K562 (cell line): ENCODE data around the gene C22orf31. TPM values are rescaled to one million over a fixed set of nuclear protein-coding genes. Genes with fewer than 3 reads are reported as not detected.

Experiments
- ATAC-seq: fragments of 200-7000 bp; cut with Tn5 transposase; 3 replicates; pipeline ENCODE4 v1.9.1; 2020; ENCODE audit warnings: moderate library complexity
- BruUV-seq: library from RNA; stranded (reverse); fragments of 400-500 nt; replicated peaks from 2 replicates; lab custom pipeline; 2021; lab: Mats Ljungman, UMichigan
- CTCF ChIA-PET: fragments of 300-600 bp; formaldehyde crosslinking; extraction: SDS; loops from one replicate; lab custom pipeline; 2021; ENCODE audit warnings: low intra/inter-chr PET ratio; lab: Yijun Ruan, JAX
- POLR2A ChIA-PET: fragments of 300-600, 350-650 bp; sonication (Branson Sonifier 250); formaldehyde crosslinking; extraction: SDS; loops from one replicate; lab custom pipeline; 2021; ENCODE audit warnings: antibody characterized with exemption, inconsistent platforms; lab: Yijun Ruan, JAX
- DNase-seq, 4 experiments: peaks; one replicate each; pipeline versions ENCODE4 v3.0.0 to v3.0.0-alpha.2; 2011 to 2018; ENCODE audit warnings: low spot score in 3 of 4, mixed read lengths in 3 of 4; ENCODE audit errors: extremely low read depth in 1 of 4
- FAIRE-seq: peaks from 2 replicates; lab custom pipeline; 2011; peaks lifted over from hg19 to GRCh38; lab: Jason Lieb, UNC
- H2AFZ ChIP-seq: 2 replicates; pipeline ENCODE4 v1.6.0; 2011; ENCODE audit warnings: low read depth, low read length, control low read depth, inconsistent platforms
- H3K27ac ChIP-seq: fragments of 200-600 bp; 3 replicates; pipeline ENCODE4 v1.8.0; 2011; ENCODE audit warnings: low read depth, mild to moderate bottlenecking, control low read depth, inconsistent platforms, low read length, moderate library complexity, mixed read lengths; ENCODE audit errors: extremely low read depth
- H3K27me3 ChIP-seq, 2 experiments: fragments of 300-600 bp in 1 of 2; 2 replicates in 1 of 2; 3 replicates in 1 of 2; pipeline versions ENCODE4 v1.6.0 to v1.8.0; 2011; ENCODE audit warnings: inconsistent platforms in 2 of 2, low read length in 2 of 2, mild to moderate bottlenecking in 1 of 2, mixed read lengths in 1 of 2, moderate library complexity in 1 of 2; ENCODE audit not compliant: control insufficient read depth in 2 of 2, insufficient read depth in 2 of 2
- H3K36me3 ChIP-seq: fragments of 300-600 bp; 3 replicates; pipeline ENCODE4 v1.8.0; 2011; ENCODE audit warnings: mild to moderate bottlenecking, low read length, inconsistent platforms; ENCODE audit not compliant: control insufficient read depth, insufficient read depth
- H3K4me1 ChIP-seq, 2 experiments: fragments of 200-600 bp in 1 of 2; replicated peaks in 1 of 2; 2 replicates in 1 of 2; 3 replicates in 1 of 2; pipeline versions ENCODE4 v1.5.1 to v1.8.0; 2011; ENCODE audit warnings: inconsistent platforms in 2 of 2, low read length in 2 of 2, mild to moderate bottlenecking in 1 of 2, mixed read lengths in 1 of 2, moderate library complexity in 1 of 2; ENCODE audit not compliant: control insufficient read depth in 2 of 2, insufficient read depth in 2 of 2
- H3K4me2 ChIP-seq: 2 replicates; pipeline ENCODE4 v1.6.1; 2011; ENCODE audit warnings: low read length, control low read depth, inconsistent platforms, mixed read lengths; ENCODE audit not compliant: insufficient read depth
- H3K4me3 ChIP-seq: fragments of 200-600 bp; sonication (generic), shearing (Covaris generic); 2 replicates; pipeline ENCODE4 v1.5.1; 2016; ENCODE audit warnings: control low read depth, inconsistent platforms
- H3K79me2 ChIP-seq: fragments of 200-600 bp; 3 replicates; pipeline ENCODE4 v1.8.0; 2011; ENCODE audit warnings: low read length, inconsistent platforms; ENCODE audit not compliant: control insufficient read depth, insufficient read depth
- H3K9ac ChIP-seq, 2 experiments: 2 replicates each; pipeline versions ENCODE4 v1.6.0 to v1.6.1; 2011; ENCODE audit warnings: low read depth in 2 of 2, low read length in 2 of 2, control low read depth in 1 of 2, inconsistent platforms in 1 of 2, mild to moderate bottlenecking in 1 of 2, mixed read lengths in 1 of 2; ENCODE audit not compliant: insufficient read depth in 1 of 2
- H3K9me1 ChIP-seq: one replicate; pipeline ENCODE4 v1.6.0; 2011; ENCODE audit warnings: inconsistent platforms, mild to moderate bottlenecking, low read length, moderate library complexity; ENCODE audit not compliant: control insufficient read depth, insufficient read depth
- H3K9me3 ChIP-seq: replicated peaks from 2 replicates; pipeline ENCODE4 v1.5.1; 2011; ENCODE audit warnings: low read depth, low read length, inconsistent platforms; ENCODE audit not compliant: control insufficient read depth, insufficient read depth
- H4K20me1 ChIP-seq: replicated peaks from 2 replicates; pipeline ENCODE4 v1.6.1; 2011; ENCODE audit warnings: low read length, inconsistent platforms, mixed read lengths; ENCODE audit not compliant: control insufficient read depth, insufficient read depth
- HMG20A ChIP-seq: fragments of 450-650 bp; formaldehyde crosslinking; conservative IDR thresholded peaks from 2 replicates; pipeline ENCODE4 v1.4.0; 2020; ENCODE audit warnings: mild to moderate bottlenecking, mixed read lengths
- IRF2 ChIP-seq: sonication (generic); formaldehyde crosslinking; IDR thresholded peaks from 2 replicates; pipeline ENCODE4 v1.8.1; 2022; ENCODE audit warnings: mild to moderate bottlenecking, missing genetic modification reagents
- MAZ ChIP-seq, 2 experiments: fragments of 450-650 bp in 1 of 2; sonication (generic) in 1 of 2; formaldehyde crosslinking; IDR thresholded peaks in 1 of 2; conservative IDR thresholded peaks in 1 of 2; 2 replicates each; pipeline versions ENCODE4 v1.4.0 to v1.5.0; 2020; ENCODE audit warnings: mild to moderate bottlenecking in 1 of 2, missing genetic modification reagents in 1 of 2
- PHF8 ChIP-seq: fragments of 200-600 bp; sonication (generic); IDR thresholded peaks from 2 replicates; pipeline ENCODE4 v1.6.1; 2012; ENCODE audit warnings: mixed run types, mild to moderate bottlenecking, inconsistent platforms, low read length, moderate library complexity, borderline replicate concordance
- RAD21 ChIP-seq, 2 experiments: fragments of 250-450 bp in 1 of 2; fragments of 450-650 bp in 1 of 2; sonication (Bioruptor Pico) in 1 of 2; formaldehyde crosslinking in 1 of 2; IDR thresholded peaks in 1 of 2; conservative IDR thresholded peaks in 1 of 2; 2 replicates each; pipeline versions ENCODE4 v1.4.0 to v1.8.0; 2020 to 2022; ENCODE audit warnings: mild to moderate bottlenecking in 2 of 2, moderate library complexity in 1 of 2
- RBBP5 ChIP-seq: fragments of 200-600 bp; sonication (generic); IDR thresholded peaks from 2 replicates; pipeline ENCODE4 v1.6.1; 2012; ENCODE audit warnings: borderline replicate concordance, mild to moderate bottlenecking, low read length, control low read depth, inconsistent platforms; ENCODE audit not compliant: insufficient read depth, poor library complexity, severe bottlenecking
- ZFX ChIP-seq: sonication (generic); formaldehyde crosslinking; IDR thresholded peaks from 2 replicates; pipeline ENCODE4 v1.8.0; 2022; ENCODE audit warnings: mild to moderate bottlenecking, missing genetic modification reagents, moderate library complexity
- WGBS: fragments of 100-300 bp; shearing (Covaris generic); methylation state at CpG from one replicate; pipeline ENCODE4 v1.1.6; 2016; ENCODE audit warnings: low coverage, mixed read lengths; ENCODE audit not compliant: insufficient coverage; ENCODE audit errors: missing lambda C conversion rate; 5-methylcytosine and 5-hydroxymethylcytosine counted together
- in situ Hi-C: fragments of 300-500 bp; cut with MboI; formaldehyde crosslinking; loops from 4 replicates; pipeline ENCODE4 v1.15.0; 2018; ENCODE audit warnings: inconsistent platforms, mixed read lengths
- intact Hi-C: fragments of 100-400 bp; cut with micrococcal nuclease; formaldehyde crosslinking; loops from 2 replicates; pipeline ENCODE4 v1.14.2; 2022
- polyA plus RNA-seq, 8 experiments: library from polyadenylated mRNA; depleted of rRNA in 4 of 8; stranded (reverse) in 5 of 8; unstranded in 3 of 8; fragments of >200 nt; fragmentation: Nextera tagmentation in 2 of 8; fragmentation: Illumina TruSeq in 1 of 8; extraction: Ambion mirVana in 2 of 8; extraction: Trizol in 1 of 8; gene quantifications; 2 replicates each; pipeline versions ENCODE4 v1.2.1 to v1.2.3, GENCODE V29; 2011 to 2014; ENCODE audit warnings: inconsistent platforms in 1 of 8, missing spikeins in 1 of 8
- total RNA-seq, 7 experiments: library from RNA; depleted of rRNA in 6 of 7; stranded (reverse); fragments of >200 nt in 6 of 7; fragmentation: Illumina TruSeq in 2 of 7; extraction: Trizol in 2 of 7; gene quantifications; 2 replicates each; pipeline versions ENCODE4 v1.2.1 to v1.2.3, GENCODE V29; 2011 to 2021; ENCODE audit warnings: low replicate concordance in 1 of 7
- TF ChIP-seq, protein P1 (sequence below), 2 experiments: fragments of 450-650 bp; formaldehyde crosslinking in 1 of 2; IDR thresholded peaks; 2 replicates each; pipeline versions ENCODE4 v1.4.0 to v1.6.1; 2014 to 2020; ENCODE audit warnings: mild to moderate bottlenecking in 2 of 2, borderline replicate concordance in 1 of 2, low read depth in 1 of 2

Gene C22orf31
- total and polyA plus RNA-seq, 9 of the 15 experiments (the other 6 are each of a cell fraction or from before 2014, with no cell fraction given), result not detected

DNA sequence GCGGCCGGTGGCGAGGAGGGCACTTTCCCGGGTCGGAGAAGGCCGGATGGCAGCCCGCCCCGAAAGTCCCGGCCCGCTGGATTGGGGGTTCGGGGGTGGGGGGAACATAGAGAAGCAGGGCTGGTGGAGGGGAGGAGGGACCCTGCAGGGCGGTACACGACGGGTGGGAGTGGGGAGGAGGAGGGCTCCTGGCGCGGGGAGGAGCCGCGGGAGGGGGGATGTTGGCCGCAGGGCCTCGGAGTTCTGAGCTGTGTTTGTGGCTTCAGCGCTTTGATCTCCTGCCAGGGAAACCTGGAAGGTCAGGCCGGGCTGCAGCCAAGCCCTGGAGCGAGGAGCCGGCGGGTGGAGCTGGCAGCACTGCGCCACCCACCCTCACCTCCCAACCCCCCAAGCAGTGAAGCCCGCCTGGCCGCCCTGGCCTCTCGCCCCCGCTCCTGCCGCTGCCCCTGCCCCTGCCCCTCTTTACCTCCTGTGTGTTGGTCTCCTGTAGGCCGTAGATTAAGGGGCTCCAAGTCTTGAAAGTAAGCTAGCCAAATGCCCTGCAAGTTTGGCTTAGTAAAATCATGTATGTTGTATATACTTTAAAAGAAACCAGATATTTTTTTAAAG is 30.9 kb downstream of the C22orf31 start (continued):
- TF ChIP-seq MAZ (CRISPR knock-in tag; conservative IDR thresholded peaks at IDR 0.05 in 1 of 2, IDR thresholded peaks at IDR 0.05 in 1 of 2), result peak in 1 of 2 experiments; percentile 47; a peak in 1 of 4 replicates
- TF ChIP-seq PHF8, result 0 out of 2 replicates have a peak, but pooled peaks have one; percentile 13
- no peak for TF ChIP-seq HMG20A
- peak; percentile 30; the same call in 1 of the 2 replicates for TF ChIP-seq ZFX (CRISPR knock-in tag)

DNA sequence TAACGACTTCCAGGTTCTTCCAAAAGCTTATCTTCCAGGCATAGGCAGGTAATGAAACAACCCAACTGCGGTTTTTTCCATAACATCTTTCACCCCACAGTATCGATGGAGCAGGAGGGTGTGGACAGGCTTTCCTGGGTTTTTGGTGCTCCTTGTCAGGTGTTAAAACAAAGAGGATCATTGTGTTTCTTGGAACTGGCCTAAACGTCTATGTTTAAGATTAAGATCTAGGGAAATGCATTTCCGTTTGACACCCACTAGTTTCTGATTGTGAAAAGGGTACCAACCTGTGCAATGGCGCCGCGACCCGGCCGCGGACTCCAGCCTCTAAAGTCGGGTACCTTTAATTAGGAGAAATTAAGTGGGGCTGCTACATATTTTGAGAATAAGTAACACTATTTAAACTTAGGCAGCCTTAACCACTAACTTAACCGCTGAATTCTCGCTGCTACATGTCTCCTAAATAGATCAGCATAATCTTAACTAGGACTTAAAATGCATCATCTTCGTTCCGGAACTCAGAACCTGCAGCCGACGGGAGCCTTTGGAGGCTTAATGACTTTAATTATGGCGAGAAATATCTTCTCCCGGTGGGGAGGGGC is 31.5 kb downstream of the C22orf31 start:
- Histone ChIP-seq H3K9ac (peak overlapping the region; percentile 51 to 81), H3K27ac (peak overlapping the region; percentile 89; the same call in 1 of the 3 replicates), H3K79me2 (no peaks in the 10 kb centered on the region; the same call in 1 of the 3 replicates), H3K36me3 (no peaks in the 10 kb centered on the region), H3K27me3 (no peaks in the 10 kb centered on the region), H3K4me1 (peaks cover 25 to 37% of the 10 kb centered on the region in 2 experiments), H4K20me1 (no peaks in the 10 kb centered on the region), H2AFZ (peak overlapping the region; percentile 64), H3K9me3 (no peaks in the 10 kb centered on the region), H3K9me1 (no peaks in the 10 kb centered on the region), H3K4me2 (peak overlapping the region; percentile 72), H3K4me3 (peak overlapping the region; percentile 33)
- FAIRE-seq (no peak), DNase-seq (peak in 1 of 4 experiments; percentile 15), ATAC-seq (no peak)
- intact Hi-C loops, result no loop called here
- WGBS, result 6% methylated on average over 18 of the region's 20 CpGs
- ChIA-PET POLR2A (interaction anchor here (0.7 to 1.2 kb wide), 2 partner anchors 15 to 147 kb away, joined by 3 to 4 read pairs; partner anchors contain the start of gene ZNRF3), CTCF (no interaction called here)
- BruUV-seq, result no TSS peak
- in situ Hi-C loops, result no loop called here
- TF ChIP-seq RBBP5 (peak; percentile 13), RAD21 (CRISPR knock-in tag; conservative IDR thresholded peaks at IDR 0.05 in 1 of 2, IDR thresholded peaks at IDR 0.05 in 1 of 2) (peak in 1 of 2 experiments; percentile 35; a peak in 2 of 4 replicates), IRF2 (no peak), PHF8 (peak; percentile 22; the same call in 1 of the 2 replicates)
- TF ChIP-seq, protein P1, sequence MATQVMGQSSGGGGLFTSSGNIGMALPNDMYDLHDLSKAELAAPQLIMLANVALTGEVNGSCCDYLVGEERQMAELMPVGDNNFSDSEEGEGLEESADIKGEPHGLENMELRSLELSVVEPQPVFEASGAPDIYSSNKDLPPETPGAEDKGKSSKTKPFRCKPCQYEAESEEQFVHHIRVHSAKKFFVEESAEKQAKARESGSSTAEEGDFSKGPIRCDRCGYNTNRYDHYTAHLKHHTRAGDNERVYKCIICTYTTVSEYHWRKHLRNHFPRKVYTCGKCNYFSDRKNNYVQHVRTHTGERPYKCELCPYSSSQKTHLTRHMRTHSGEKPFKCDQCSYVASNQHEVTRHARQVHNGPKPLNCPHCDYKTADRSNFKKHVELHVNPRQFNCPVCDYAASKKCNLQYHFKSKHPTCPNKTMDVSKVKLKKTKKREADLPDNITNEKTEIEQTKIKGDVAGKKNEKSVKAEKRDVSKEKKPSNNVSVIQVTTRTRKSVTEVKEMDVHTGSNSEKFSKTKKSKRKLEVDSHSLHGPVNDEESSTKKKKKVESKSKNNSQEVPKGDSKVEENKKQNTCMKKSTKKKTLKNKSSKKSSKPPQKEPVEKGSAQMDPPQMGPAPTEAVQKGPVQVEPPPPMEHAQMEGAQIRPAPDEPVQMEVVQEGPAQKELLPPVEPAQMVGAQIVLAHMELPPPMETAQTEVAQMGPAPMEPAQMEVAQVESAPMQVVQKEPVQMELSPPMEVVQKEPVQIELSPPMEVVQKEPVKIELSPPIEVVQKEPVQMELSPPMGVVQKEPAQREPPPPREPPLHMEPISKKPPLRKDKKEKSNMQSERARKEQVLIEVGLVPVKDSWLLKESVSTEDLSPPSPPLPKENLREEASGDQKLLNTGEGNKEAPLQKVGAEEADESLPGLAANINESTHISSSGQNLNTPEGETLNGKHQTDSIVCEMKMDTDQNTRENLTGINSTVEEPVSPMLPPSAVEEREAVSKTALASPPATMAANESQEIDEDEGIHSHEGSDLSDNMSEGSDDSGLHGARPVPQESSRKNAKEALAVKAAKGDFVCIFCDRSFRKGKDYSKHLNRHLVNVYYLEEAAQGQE (IDR thresholded peaks at IDR 0.05; ENCODE audit: borderline replicate concordance), result peak; percentile 11; the same call in 1 of the 2 replicates
- TF ChIP-seq, protein P1 (CRISPR knock-in tag; IDR thresholded peaks at IDR 0.05; ENCODE audit: low read depth), result no peak
